HL-60/S4 treated with retinoic acid at 250 ng/mL for 4 days and 3 days (cell line): ENCODE results near the gene DMP1.

Experiments used
- in situ Hi-C: fragments of 300-500 bp; cut with MboI; formaldehyde crosslinking; loops from 2 replicates; pipeline ENCODE4 v1.7.0; 2022; ENCODE audit warnings: low sequenced_read_pairs

Gene DMP1

GRCh38 chr4:87679449-87680169, 29.5 kb downstream of the DMP1 start:
- in situ Hi-C loops = loop anchor here (25.0 kb wide), 1 partner anchor 533 kb away; no protein-coding TSS in a partner anchor

- in situ Hi-C loops = loop anchor here (25.0 kb wide), 1 partner anchor 532 kb away; no protein-coding TSS in a partner anchor
These were observed 30.2 kb downstream of the DMP1 start for GRCh38 chr4:87680271-87680670.

GRCh38 chr4:87688316-87688715, 38.2 kb downstream of the DMP1 start:
- in situ Hi-C loops = loop anchor here (25.0 kb wide), 1 partner anchor 524 kb away; no protein-coding TSS in a partner anchor

GRCh38 chr4:87690947-87691346, 40.9 kb downstream of the DMP1 start:
- in situ Hi-C loops = loop anchor here (25.0 kb wide), 1 partner anchor 521 kb away; no protein-coding TSS in a partner anchor

GRCh38 chr4:87692060-87692459, 42.0 kb downstream of the DMP1 start:
- in situ Hi-C loops = loop anchor here (25.0 kb wide), 1 partner anchor 520 kb away; no protein-coding TSS in a partner anchor

GRCh38 chr4:87697272-87697671, 47.2 kb downstream of the DMP1 start:
- in situ Hi-C loops = loop anchor here (25.0 kb wide), 1 partner anchor 515 kb away; no protein-coding TSS in a partner anchor

GRCh38 chr4:87697945-87698344, 47.9 kb downstream of the DMP1 start:
- in situ Hi-C loops = loop anchor here (25.0 kb wide), 1 partner anchor 514 kb away; no protein-coding TSS in a partner anchor

GRCh38 chr4:87698394-87698793, 48.3 kb downstream of the DMP1 start:
- in situ Hi-C loops = loop anchor here (25.0 kb wide), 1 partner anchor 514 kb away; no protein-coding TSS in a partner anchor

- in situ Hi-C loops = no loop called here
These were observed 53.9 kb downstream of the DMP1 start for GRCh38 chr4:87704001-87704400.

GRCh38 chr4:87707279-87707918, 57.3 kb downstream of the DMP1 start:
- in situ Hi-C loops = no loop called here
